HG03521 (cell line): ENCODE measurements around the gene RPL36AL.

ENCODE experiments used
- ATAC-seq: cut with Tn5 transposase; IDR thresholded peaks from one replicate; pipeline ENCODE4 v1.9.1; 2021; ENCODE audit warnings: mild to moderate bottlenecking, moderate library complexity; ENCODE audit not compliant: unreplicated experiment

The RPL36AL gene

DNA sequence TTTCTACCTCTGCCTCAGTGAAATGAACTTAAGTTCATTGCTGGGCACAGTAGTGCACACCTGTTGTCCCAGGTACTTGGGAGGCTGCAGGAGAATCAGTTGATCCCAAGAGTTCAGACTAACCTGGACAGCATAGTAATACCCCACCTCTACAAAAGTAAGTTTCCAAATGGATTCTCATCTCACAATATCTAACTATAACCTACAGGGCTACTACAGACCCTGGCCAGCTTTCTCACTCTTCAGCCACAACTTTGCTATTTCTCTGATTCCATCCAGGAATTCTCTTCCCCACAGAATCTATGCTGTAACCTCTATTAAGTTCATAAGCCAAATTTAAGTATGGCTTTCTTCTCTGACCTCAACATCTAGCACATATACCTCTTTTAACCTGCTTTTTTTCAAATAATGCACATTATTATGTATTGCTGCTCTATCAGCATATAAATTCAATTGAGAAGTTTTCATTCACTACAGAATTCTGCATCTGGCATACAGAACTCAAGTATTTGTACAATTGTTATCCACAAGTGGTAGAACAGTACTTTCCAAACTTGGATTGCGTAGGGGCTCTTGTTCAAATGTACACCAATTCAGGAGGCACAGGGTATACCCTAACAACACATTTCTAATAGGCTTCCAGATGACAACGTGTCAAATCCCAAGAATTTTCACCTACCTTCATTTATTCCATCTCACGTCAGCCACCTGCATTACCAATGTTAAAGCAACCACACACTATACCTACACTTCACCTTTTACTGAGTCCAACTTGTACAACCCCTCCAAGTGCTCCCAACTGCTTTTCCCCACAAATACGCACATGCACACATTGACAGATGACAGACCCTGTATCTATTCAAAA is 38.1 kb downstream of the RPL36AL start:
- ATAC-seq: no peak

DNA sequence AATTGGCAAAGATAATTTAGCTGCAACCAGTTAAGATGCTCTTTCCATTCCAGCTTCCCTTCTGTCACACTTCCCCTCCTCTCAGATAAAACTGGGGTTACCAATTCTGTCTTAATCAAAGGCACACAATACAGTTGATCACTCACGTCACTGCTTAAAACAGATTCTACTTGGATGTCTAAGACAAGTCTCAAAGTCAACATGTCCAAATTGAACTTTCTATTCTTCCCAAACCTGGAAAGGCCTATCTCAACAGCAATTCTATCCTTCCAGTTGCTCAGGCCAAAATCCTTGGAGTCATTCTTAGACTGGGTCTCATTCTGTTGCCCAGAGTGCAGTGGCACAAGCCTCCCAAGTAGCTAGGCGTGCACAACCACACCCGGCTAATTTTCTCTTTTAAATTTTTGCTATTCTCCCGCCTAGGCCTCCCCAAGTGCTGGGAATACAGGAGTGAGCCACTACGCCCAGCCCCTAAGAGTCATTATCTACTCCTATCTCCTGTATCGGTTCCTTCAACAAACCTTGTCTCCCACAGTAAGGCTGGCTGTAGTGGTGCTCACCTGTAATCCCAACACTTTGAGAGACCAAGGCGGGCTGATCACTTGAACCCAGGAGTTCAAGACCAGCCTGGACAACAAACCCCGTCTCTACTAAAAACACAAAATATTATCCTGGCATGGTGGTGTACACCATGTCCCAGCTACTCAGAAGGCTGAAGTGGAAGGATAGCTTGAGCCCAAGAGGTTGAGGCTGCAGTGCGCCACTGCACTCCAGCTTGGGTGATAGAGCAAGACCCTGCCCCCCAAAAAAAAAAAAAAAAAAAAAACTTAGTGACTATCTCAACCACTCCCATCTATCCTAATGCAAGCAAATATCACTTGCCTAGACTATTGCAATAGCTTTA is 39.0 kb downstream of the RPL36AL start:
- no peak for ATAC-seq

DNA sequence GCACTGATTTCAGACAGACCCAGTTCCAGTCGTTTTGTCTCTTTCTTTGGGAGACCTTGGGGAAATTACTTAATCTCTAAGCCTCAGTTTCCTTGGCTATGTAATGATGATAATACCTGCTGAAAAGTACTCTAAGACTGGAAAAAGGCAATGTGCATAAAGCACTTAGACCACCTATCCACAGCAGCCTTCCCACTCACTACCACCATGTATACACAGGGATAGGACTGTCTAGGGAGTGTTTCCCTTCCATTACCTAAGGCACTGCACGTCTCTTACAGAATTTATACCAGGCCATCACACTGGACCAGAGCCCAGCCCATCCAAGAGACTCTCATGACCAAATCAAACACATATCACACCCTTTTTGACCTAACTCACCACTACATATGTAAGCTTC is 40.6 kb downstream of the RPL36AL start:
- ATAC-seq: no peak

DNA sequence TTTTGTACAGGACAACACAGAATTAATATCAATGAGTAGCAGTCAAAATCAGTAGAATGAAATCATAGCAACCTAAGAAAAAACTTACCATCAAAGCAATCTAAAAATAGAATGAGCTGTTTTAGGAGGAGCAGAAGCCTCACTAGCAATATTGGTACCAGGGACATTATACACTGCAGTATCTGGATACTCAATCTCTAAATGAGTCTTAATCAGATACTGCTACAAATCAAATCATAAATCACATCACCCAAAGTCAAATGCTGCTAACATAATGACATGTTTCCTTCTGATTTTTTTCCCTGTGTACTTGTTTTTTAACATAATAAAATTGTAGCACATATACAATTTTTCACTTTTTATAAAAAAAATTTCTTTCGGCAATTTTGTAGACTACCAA is 42.3 kb downstream of the RPL36AL start:
- ATAC-seq: no peak

DNA sequence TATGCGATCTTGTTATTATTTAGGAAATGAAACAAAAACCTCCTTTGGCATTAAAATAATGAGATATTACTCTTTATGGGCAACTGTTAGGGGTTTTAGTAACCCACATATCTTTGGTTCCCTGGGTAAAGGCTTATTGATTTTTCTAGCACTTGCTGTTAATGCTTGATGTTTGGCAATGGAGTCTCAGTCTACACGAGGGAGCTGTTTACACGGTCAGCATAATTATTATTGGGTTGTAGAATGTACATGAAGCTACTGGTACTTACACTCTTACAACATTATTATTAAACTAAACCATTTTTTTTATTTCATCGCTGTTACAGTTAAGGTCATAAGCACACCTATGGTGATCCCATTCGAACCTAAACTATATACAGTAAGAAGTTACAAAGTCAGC is 46.4 kb downstream of the RPL36AL start:
- ATAC-seq: no peak

DNA sequence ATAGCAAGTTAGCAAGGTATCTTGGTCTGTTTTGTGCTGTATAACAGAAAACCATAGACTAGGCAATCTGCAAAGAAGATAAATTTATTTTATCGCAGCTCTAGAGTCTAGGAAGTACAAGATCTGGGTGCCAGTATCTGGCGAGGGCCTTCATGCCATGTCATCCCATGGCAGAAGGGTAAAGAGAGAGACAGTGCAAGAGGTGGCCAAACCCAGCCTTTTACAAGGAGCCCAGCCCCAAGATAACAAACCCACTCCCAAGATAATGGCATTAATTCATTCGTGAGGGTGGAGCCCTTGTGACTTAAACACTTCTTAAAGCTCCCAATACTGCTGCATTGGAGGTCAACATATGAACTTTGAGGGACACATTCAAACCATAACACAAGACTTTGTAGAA is 51.1 kb downstream of the RPL36AL start:
- ATAC-seq: no peak
